ENCODE results near the gene CCNB1.
A peak's percentile ranks its signal among the peaks of the same experiment; 100 is the strongest.
"Not testable (repeated sequence)": the region's sequence is repeated elsewhere in the genome, so short reads cannot be mapped to it uniquely, and the experiment has no call there.

CCNB1 gene

GRCh38 chr5:69166686-69167492, at the start of gene CCNB1:
Gene CCNB1 (plus strand): TSS chr5:69167150. CDS start chr5:69167263, 113 bp downstream.
- TF ChIP-seq CTCF (IDR thresholded peaks at IDR 0.05; ENCODE audit: control insufficient read depth, insufficient read depth, low read depth, low read length, missing control alignments): peak; percentile 0
- H3K4me3 ChIP-seq (ENCODE audit: control insufficient read depth, low read depth, low read length): peak within 1 kb of the TSS; percentile 93
- peak; percentile 69 for DNase-seq (ENCODE audit: low read depth)

- no peak for TF ChIP-seq CTCF (IDR thresholded peaks at IDR 0.05; ENCODE audit: control insufficient read depth, insufficient read depth, low read depth, low read length, missing control alignments)
- no peak overlapping the region for H3K4me3 ChIP-seq (ENCODE audit: control insufficient read depth, low read depth, low read length)
- DNase-seq (ENCODE audit: low read depth): peak; percentile 63
Observed at GRCh38 chr5:69129413-69129812, 37.5 kb upstream of the CCNB1 start.

- no peak for DNase-seq (ENCODE audit: low read depth)
- no peak for TF ChIP-seq CTCF (IDR thresholded peaks at IDR 0.05; ENCODE audit: control insufficient read depth, insufficient read depth, low read depth, low read length, missing control alignments)
Observed at GRCh38 chr5:69130241-69130640, 36.7 kb upstream of the CCNB1 start.

GRCh38 chr5:69131304-69131703, 35.6 kb upstream of the CCNB1 start:
- no peak for TF ChIP-seq CTCF (IDR thresholded peaks at IDR 0.05; ENCODE audit: control insufficient read depth, insufficient read depth, low read depth, low read length, missing control alignments)
- no peak overlapping the region for H3K4me3 ChIP-seq (ENCODE audit: control insufficient read depth, low read depth, low read length)
- no peak for DNase-seq (ENCODE audit: low read depth)

More at GRCh38 chr5:69130241-69130640, 36.7 kb upstream of the CCNB1 start:
- H3K4me3 ChIP-seq (ENCODE audit: control insufficient read depth, low read depth, low read length): no peak overlapping the region

GRCh38 chr5:69134126-69134525, 32.8 kb upstream of the CCNB1 start:
- no peak for DNase-seq (ENCODE audit: low read depth)
- TF ChIP-seq CTCF (IDR thresholded peaks at IDR 0.05; ENCODE audit: control insufficient read depth, insufficient read depth, low read depth, low read length, missing control alignments): no peak
- H3K4me3 ChIP-seq (ENCODE audit: control insufficient read depth, low read depth, low read length): no peak overlapping the region

GRCh38 chr5:69136293-69136692, 30.7 kb upstream of the CCNB1 start:
- DNase-seq (ENCODE audit: low read depth): no peak
- H3K4me3 ChIP-seq (ENCODE audit: control insufficient read depth, low read depth, low read length): no peak overlapping the region
- TF ChIP-seq CTCF (IDR thresholded peaks at IDR 0.05; ENCODE audit: control insufficient read depth, insufficient read depth, low read depth, low read length, missing control alignments): no peak

- not testable (repeated sequence) for DNase-seq (ENCODE audit: low read depth); H3K4me3 ChIP-seq (ENCODE audit: control insufficient read depth, low read depth, low read length)
Observed at GRCh38 chr5:69137208-69137607, 29.7 kb upstream of the CCNB1 start.
